RWPE2 (cell line): Measurements from ENCODE around the gene MGAT3.

Experiments used
- ATAC-seq: fragments of 200-7000 bp; cut with Tn5 transposase; 3 replicates; pipeline ENCODE4 v1.9.1; 2021; ENCODE audit warnings: low read depth
- DNase-seq: peaks from one replicate; pipeline ENCODE4 v3.0.0-alpha.2; 2020; ENCODE audit warnings: low spot score
- H3K27ac ChIP-seq: fragments of 450-650 bp; 2 replicates; pipeline ENCODE4 v1.5.1; 2017; ENCODE audit warnings: mild to moderate bottlenecking; ENCODE audit not compliant: poor library complexity, severe bottlenecking
- H3K27me3 ChIP-seq: fragments of 250-450 bp; sonication (Bioruptor Pico); 2 replicates; pipeline ENCODE4 v1.5.1; 2021; ENCODE audit warnings: mild to moderate bottlenecking, moderate library complexity; ENCODE audit not compliant: insufficient read depth, poor library complexity, severe bottlenecking
- H3K36me3 ChIP-seq: fragments of 250-450 bp; sonication (Bioruptor Pico); 2 replicates; pipeline ENCODE4 v1.5.1; 2020; ENCODE audit warnings: low read depth, mild to moderate bottlenecking, moderate library complexity
- H3K4me1 ChIP-seq: fragments of 250-450 bp; sonication (Bioruptor Pico); 2 replicates; pipeline ENCODE4 v1.5.1; 2021; ENCODE audit warnings: mild to moderate bottlenecking, moderate library complexity; ENCODE audit not compliant: insufficient read depth, poor library complexity, severe bottlenecking
- H3K4me3 ChIP-seq: fragments of 250-450 bp; sonication (Bioruptor Pico); 2 replicates; pipeline ENCODE4 v1.5.1; 2021; ENCODE audit warnings: mild to moderate bottlenecking, moderate library complexity; ENCODE audit not compliant: severe bottlenecking
- H3K9me3 ChIP-seq: fragments of 250-450 bp; sonication (Bioruptor Pico); 2 replicates; pipeline ENCODE4 v1.5.1; 2021; ENCODE audit warnings: mild to moderate bottlenecking, moderate library complexity; ENCODE audit not compliant: severe bottlenecking
- CTCF ChIP-seq: fragments of 450-650 bp; IDR thresholded peaks from one replicate; pipeline ENCODE4 v1.5.1; 2017; ENCODE audit warnings: mild to moderate bottlenecking, moderate library complexity; ENCODE audit not compliant: poor library complexity, severe bottlenecking

The MGAT3 gene

GRCh38 chr22:39500101-39500500 is 43.3 kb downstream of the MGAT3 start:
- no peak overlapping the region for H3K4me3 ChIP-seq
- ATAC-seq: no peak
- no peak overlapping the region for H3K27ac ChIP-seq
- TF ChIP-seq CTCF: no peak
- H3K4me1 ChIP-seq: no peaks in the 10 kb centered on the region
- H3K27me3 ChIP-seq: no peaks in the 10 kb centered on the region
- peaks cover 18% of the 10 kb centered on the region for H3K36me3 ChIP-seq
- H3K9me3 ChIP-seq: no peaks in the 10 kb centered on the region
- no peak for DNase-seq

- ATAC-seq (peak; percentile 35), DNase-seq (no peak)
- Histone ChIP-seq H3K9me3 (no peaks in the 10 kb centered on the region), H3K36me3 (peaks cover 34% of the 10 kb centered on the region), H3K4me3 (peak overlapping the region; percentile 64), H3K4me1 (no peaks in the 10 kb centered on the region), H3K27me3 (no peaks in the 10 kb centered on the region), H3K27ac (peak overlapping the region; percentile 30)
- no peak for TF ChIP-seq CTCF
Observed at GRCh38 chr22:39501644-39502108, 44.9 kb downstream of the MGAT3 start.

- peak; percentile 95 for DNase-seq
- TF ChIP-seq CTCF: no peak
- peak within 1 kb of the TSS; percentile 30 for H3K27ac ChIP-seq
- peak; percentile 97 for ATAC-seq
- no peaks in the 10 kb centered on the region for H3K9me3 ChIP-seq
- H3K4me1 ChIP-seq: no peaks in the 10 kb centered on the region
- peak within 1 kb of the TSS; percentile 64 for H3K4me3 ChIP-seq
- no peaks in the 10 kb centered on the region for H3K27me3 ChIP-seq
- peaks cover 40% of the 10 kb centered on the region for H3K36me3 ChIP-seq
Observed at GRCh38 chr22:39502109-39502788, 45.4 kb downstream of the MGAT3 start, which contains the start of gene MIEF1. MIEF1 (plus strand) TSS chr22:39502290; CDS start chr22:39511295, 9,005 bp downstream.

GRCh38 chr22:39502789-39503409 is 46.1 kb downstream of the MGAT3 start:
- H3K27me3 ChIP-seq: no peaks in the 10 kb centered on the region
- DNase-seq: no peak
- no peak for TF ChIP-seq CTCF
- no peaks in the 10 kb centered on the region for H3K4me1 ChIP-seq
- peak overlapping the region; percentile 30 for H3K27ac ChIP-seq
- no peak for ATAC-seq
- peak overlapping the region; percentile 64 for H3K4me3 ChIP-seq
- H3K36me3 ChIP-seq: peaks cover 46% of the 10 kb centered on the region
- no peaks in the 10 kb centered on the region for H3K9me3 ChIP-seq

- H3K36me3 ChIP-seq: peaks cover 53% of the 10 kb centered on the region
- DNase-seq (no peak), ATAC-seq (no peak)
- H3K9me3 ChIP-seq: no peaks in the 10 kb centered on the region
- no peak for TF ChIP-seq CTCF
- H3K4me3 ChIP-seq: peak overlapping the region; percentile 64
- H3K4me1 ChIP-seq: no peaks in the 10 kb centered on the region
- no peaks in the 10 kb centered on the region for H3K27me3 ChIP-seq
- H3K27ac ChIP-seq: no peak overlapping the region
Observed at GRCh38 chr22:39503630-39504029, 46.8 kb downstream of the MGAT3 start.
